Myocyte (in vitro differentiated cells): ENCODE measurements around the gene ARHGDIG. TPM values are rescaled to one million over a fixed set of nuclear protein-coding genes. Genes with fewer than 3 reads are reported as not detected.

Experiments
- DNase-seq: peaks from one replicate; pipeline ENCODE4 v3.0.0-alpha.2; 2012; ENCODE audit warnings: low read depth
- total RNA-seq: library from RNA; depleted of rRNA; stranded (reverse); fragments of >200 nt; gene quantifications from 2 replicates; pipeline ENCODE4 v1.2.3, GENCODE V29; 2014

ARHGDIG gene
- total RNA-seq, 1 donor from 2014 or later, result 0.48 TPM

DNA sequence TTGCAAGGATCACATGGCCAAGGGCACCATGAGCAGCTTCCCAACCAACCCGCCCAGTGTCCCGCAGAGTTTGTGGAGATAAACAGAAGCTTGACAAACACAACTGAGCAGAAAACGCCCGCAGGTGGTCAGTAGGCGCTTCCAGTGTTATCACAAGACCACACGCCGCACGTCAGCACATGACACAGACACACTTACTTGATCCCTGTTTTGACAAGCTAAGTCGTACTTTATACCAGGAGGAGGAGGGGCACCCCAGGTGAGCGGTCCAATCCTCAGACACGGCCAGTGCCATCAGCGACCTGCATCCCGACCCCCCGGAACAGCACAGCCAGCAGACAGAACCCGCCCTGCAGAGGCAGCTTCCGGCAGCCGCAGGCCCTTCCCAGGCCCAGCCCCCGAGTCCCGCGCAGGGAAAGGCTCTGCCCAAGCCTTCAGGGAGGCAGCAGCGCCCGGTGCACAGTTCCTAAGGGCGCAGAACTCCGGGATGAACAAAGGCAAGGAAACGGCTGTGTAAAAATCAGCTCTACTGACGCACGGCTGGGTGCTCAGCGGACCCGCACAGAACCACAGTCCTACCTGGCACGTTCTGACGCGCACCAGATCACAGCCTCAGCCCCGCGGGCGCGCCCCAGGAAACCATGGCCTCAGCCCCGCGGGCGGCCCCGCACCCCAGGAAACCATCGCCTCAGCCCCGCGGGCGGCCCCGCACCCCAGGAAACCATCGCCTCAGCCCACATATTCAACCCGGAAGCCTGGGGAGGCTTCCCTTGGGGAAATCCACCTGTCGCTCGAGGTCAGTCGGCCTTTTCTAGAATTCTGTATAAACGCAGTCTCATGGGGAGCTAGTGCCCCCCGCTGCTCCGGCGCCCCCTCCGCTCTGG is 44.3 kb downstream of the ARHGDIG start:
- DNase-seq, result no peak

DNA sequence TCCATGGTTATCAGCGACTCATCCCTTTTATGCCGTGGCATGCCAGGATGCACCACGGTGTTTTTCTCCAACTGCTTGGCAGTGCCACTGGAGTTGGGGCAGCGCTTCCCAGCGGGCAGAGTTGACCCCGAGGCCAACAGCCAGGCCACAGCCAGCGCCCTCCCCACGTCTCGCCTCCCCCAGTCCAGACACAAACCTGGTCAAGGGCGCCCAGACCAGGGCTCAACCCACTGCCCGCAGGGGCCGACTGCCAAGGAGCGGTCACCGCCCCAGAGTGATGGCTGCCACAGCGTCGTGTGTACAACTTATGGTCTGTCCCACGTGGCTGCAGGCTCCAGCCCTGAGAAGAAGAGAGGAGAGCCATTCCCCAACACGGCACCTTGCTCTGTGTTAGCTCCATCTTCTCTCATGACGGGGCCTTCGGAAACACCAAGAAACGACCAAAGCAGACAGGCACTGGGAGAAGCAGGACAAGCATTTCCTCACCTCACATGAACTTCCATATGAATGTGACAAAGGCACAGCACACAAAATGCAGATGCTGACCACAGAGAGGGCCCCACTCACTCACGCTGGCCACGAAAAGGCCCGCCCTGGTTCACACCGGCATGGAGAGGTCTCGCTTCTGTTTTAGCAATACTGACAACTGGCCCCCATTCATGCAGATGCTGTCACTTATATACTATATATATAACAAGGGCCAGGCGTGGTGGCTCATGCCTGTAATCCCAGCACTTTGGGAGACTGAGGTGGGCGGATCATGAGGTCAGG is 45.2 kb downstream of the ARHGDIG start:
- peak; percentile 27 for DNase-seq

DNA sequence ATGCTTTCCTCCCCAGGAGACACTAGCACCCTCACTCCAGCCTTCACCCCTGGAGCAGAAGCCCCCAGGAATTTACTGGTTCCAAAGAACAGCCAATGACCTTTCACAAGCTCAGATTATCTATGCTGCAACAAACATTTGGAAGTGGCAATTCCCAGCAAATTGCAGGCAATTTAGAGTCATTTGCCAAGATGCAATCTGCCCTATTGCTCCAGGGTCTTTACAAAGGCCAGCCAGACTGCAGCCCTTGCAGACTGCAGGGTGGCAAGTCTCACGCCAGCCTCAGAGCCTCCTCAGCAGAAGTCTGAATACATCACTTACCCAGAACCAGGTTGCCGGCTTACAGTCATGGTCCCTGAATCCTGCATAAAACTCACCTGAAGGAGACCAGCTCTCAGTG is 50.4 kb downstream of the ARHGDIG start:
- no peak for DNase-seq

DNA sequence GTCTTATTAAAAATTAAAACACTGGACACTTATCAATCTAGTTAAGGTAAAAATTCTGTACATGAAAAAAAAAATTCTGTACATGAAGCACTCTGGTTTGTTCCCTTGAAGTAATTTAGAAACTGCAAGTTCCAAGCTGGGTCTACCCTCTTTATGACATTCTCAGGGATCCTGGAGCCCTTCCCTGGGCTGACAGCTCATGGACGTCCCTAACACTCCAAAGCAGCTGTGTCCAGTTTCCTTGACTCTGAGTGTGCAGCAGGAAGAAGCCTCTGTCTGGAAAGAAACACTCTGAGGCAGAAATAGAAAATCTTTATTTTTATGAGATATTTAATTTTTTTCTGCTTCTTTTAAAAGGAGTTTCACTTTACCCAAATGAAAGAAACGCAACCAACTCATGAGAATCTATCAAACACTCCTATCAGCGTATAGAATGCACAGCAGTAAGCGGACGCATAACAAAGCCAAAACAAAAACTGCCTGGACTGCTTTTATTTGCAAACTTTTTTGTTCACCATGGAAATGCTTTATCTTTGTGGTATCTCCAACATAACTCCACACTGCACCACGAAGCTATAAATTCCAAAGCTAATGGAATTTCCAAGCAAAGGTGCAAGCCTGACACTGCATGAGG is 50.9 kb downstream of the ARHGDIG start:
- DNase-seq, result peak; percentile 59

Other genes starting within 250 kb of the ARHGDIG start
- 3.3 and 3.8 TPM in 2 replicates for gene POLR3K, start 227.0 kb upstream of the ARHGDIG start, total RNA-seq
- gene SNRNP25, start 226.8 kb upstream of the ARHGDIG start, total RNA-seq, result 16.9 and 24.1 TPM in 2 replicates
- 92.1 and 103 TPM in 2 replicates for gene RHBDF1, start 208.0 kb upstream of the ARHGDIG start, total RNA-seq
- 162 and 168 TPM in 2 replicates for gene MPG, start 202.4 kb upstream of the ARHGDIG start, total RNA-seq
- gene NPRL3, start 141.9 kb upstream of the ARHGDIG start, total RNA-seq, result 10.4 and 11.2 TPM in 2 replicates
- not detected in 2 replicates for gene HBZ, start 127.9 kb upstream of the ARHGDIG start, total RNA-seq
- gene HBM, start 114.6 kb upstream of the ARHGDIG start, total RNA-seq, result not detected in 2 replicates
- gene HBA2, start 107.7 kb upstream of the ARHGDIG start, total RNA-seq, result not detected in 2 replicates
- gene HBA1, start 103.9 kb upstream of the ARHGDIG start, total RNA-seq, result 0.83 TPM in 1 of 2 replicates, not detected in the other
- gene HBQ1, start 100.1 kb upstream of the ARHGDIG start, total RNA-seq, result not detected in 2 replicates
- 105 and 106 TPM in 2 replicates for gene LUC7L, start 51.1 kb upstream of the ARHGDIG start, total RNA-seq
- gene FAM234A, start 45.8 kb upstream of the ARHGDIG start, total RNA-seq, result 162 and 222 TPM in 2 replicates
- 2.3 and 4.0 TPM in 2 replicates for gene RGS11, start 4.6 kb upstream of the ARHGDIG start, total RNA-seq
- 0.31 and 0.78 TPM in 2 replicates for gene PDIA2, start 2.6 kb downstream of the ARHGDIG start, total RNA-seq
- gene AXIN1, start 72.1 kb downstream of the ARHGDIG start, total RNA-seq, result 18.5 and 26.1 TPM in 2 replicates
- 103 and 112 TPM in 2 replicates for gene MRPL28, start 89.9 kb downstream of the ARHGDIG start, total RNA-seq
- 48.1 and 53.4 TPM in 2 replicates for gene PGAP6, start 101.4 kb downstream of the ARHGDIG start, total RNA-seq
- 50.3 and 59.1 TPM in 2 replicates for gene NME4, start 116.6 kb downstream of the ARHGDIG start, total RNA-seq
- gene DECR2, start 121.3 kb downstream of the ARHGDIG start, total RNA-seq, result 27.1 and 28.6 TPM in 2 replicates
- 114 and 126 TPM in 2 replicates for gene RAB11FIP3, start 145.1 kb downstream of the ARHGDIG start, total RNA-seq
- gene CAPN15, start 247.1 kb downstream of the ARHGDIG start, total RNA-seq, result 81.8 and 141 TPM in 2 replicates